Activated T-helper 1 cell treated with Interleukin-2 at 50 U/mL for 16 hours (primary cell): ENCODE results near the gene GPR3.
"Not testable (repeated sequence)": the region's sequence is repeated elsewhere in the genome, so short reads cannot be mapped to it uniquely, and the experiment has no call there.

Experiments
- DNase-seq: peaks from one replicate; pipeline ENCODE4 v3.0.0-alpha.2; 2020; ENCODE audit warnings: low read depth

The GPR3 gene

DNA sequence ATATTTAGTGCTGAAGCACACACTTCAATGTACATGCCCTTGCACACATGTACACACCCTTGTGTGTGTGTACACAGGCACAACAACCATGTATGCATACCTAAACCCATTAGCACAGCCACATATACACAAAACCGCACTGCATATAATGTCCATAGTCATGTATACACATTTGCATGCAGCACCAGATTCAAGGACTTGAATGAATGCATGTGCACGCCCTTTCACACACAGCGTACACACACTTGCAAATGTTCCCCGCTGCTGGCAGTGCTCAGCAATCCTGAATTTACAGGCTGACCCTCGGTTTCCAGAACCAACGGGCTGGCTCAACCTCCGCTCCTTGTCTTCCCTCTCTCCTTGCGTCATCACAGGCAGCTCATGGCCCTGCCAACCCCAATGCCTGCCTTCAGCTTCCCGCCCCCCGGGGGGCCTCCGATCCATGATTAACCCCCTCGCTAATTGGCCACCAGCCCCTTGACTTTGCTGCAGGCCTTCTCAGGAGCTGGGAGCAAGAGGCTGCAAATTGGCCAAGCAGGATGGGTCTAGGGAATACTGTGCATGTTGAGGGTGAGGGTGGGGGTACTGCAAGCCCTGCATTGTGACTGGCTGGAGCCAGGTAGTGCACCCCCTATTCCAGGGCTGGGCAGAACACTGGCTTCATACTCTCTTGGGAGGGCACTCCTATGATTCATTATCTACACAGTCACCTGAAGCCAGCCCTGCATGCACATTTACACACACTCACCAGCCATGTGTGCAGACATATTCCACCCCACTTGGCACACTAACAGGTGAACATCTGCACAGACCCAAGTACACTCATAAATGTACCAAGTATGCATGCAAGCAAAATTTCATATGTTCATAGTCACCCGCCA is 7.9 kb downstream of the GPR3 start:
- no peak for DNase-seq

DNA sequence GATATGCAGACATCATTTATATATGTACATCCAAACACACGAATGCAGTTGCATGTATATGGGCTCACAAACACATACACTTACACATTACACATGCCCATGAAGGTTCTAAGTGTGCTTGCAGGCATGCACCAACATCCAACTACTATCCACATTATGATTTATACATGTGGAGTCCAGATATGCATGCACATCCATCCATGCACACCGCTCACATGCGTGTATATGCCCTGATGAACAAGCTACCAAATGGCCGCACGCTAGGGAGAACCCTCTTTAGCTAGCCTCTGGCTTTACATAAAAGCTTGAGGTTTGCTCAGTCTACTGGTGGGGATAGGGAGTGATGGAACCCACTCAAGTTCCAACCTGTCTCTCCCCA is 8.5 kb downstream of the GPR3 start:
- DNase-seq: no peak

DNA sequence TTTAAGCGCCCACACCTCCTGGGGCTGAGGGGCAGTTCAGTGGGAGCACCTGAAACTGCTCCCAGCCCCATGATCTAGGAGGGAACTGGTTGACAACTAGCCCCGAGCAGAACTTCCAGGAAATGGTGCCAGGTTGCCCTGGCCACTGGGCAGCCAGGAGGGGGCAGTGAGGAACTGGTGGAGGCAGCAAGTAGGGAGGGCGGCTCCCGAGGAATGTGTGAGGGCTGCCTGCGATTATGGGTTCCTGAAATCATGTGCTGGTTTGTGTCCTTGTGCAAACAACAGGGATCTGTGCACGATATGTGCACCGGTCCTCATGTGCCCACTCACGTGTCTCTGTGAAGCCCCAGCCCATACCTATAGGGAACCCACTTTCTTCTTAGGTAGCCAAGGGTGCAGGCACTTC is 9.9 kb downstream of the GPR3 start:
- no peak for DNase-seq

DNA sequence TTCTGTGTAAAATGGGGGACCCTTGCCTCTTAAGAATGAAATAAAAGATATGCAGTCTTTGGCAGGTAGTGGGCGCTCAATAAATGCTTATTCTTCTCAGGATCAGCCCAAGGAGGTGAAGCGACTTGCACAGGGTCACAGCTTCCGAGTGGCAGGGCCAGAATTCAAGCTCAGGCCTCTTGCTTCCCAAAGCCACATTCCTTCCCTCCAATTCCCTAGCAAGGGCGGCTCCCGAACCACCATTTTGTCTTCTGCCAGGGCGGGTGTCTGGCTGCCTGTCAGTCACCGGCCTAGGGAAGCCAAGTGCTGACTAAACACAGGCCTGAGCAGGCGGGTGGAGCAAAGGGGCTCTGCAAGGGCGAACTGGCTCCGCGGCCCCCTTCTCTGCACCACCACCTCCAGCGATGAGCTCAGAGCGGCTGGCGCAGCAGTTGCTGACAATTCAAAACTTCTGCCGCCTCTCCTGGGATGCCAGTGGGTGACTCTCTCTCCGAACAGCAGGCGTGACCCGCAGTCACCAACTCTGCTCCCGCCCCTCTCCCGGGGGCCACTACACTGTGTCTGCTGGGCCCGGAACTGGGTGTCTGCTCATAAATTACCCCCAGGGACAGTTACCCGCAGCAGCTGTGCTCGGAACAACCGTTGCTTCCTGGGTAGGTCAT is 10.8 kb downstream of the GPR3 start:
- no peak for DNase-seq

DNA sequence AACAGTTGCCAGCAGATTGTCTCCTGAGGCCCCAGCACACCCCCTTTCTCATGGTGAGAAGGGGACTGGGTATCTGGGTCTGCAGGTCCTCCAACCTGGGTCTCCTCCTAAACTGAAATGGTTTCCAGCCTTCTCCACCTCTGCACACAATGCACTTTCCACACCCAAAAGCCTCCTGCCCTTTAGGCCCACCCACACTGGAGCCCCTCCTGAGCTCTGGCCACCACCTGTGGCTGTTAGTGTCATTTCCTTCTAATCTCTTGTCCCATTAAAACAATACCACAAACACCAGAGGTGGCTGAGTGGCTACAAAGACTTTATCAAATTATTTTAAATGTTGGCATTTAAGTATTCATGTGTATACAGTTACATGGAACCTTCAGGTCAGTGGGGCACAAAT is 11.5 kb downstream of the GPR3 start:
- no peak for DNase-seq

DNA sequence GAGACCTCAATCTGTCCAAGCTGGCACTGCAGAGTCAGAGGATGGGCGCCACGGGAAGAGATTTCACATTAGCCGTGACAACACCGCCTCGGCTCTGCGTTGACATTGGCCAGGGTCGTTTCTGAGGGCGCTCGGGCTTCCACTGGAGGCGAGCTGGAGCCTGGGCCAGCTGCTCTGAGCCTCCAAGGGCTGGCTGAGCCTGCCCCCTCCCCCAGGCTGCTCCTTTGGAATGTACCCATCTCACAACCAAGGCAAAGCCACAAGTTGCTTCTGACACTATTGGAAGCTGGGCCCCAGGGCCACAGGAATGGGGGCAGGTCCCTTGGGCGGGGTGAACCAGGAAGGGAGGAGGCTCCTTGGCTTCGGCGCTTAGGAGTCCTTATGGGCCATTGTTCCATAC is 12.7 kb downstream of the GPR3 start:
- DNase-seq: no peak

DNA sequence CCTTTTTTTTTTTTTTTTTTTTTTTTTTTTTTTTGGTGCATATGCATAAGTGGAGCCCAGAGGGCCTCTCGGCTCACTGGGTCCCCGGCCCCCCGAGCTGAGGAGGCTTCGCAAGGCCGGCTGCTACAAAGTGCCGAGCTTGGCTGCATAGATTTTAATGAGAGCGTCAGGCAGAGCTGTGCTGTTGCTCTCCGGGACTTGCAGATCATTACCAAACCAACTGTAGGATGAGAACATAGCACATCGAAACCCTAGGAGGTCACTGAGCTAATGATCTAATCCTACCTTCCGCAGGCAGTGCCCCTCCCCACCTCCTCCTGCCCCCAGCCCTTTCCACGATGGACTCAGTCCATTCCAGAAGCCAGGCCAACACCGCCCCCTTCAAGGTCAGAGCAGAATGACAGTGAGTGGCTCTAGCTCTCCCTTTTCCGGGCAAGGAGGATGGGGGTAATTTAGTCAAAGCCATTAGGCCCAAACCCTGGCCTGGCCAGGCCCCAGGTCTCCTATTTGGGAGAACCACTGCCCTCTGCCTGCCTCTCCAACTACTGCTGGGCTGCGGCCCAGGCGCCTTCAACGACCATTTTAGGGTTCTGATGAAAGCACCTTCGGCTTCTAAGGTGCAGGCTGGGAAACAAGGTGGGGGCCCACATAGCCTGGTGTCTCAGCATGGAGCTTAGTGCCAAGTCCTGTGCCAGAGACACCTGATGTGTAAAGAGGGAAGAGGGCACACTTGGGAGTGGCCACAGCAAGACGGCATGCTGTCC is 13.4 kb downstream of the GPR3 start:
- not testable (repeated sequence) for DNase-seq

DNA sequence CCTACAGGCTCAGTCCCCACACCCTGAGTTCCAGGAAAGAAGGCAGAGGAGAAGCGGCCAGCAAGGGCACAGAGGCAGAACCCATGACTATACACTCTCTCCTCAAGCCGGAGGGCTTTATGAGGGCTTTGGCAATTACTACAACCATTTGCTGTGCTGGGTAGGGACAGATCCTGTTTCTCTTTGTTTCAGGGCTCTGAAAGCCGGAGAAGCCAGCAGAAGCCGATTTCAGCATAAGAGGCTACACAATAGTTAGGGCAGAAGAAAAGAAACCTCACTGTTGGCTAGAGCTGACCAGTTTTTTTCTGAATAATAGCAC is 13.9 kb downstream of the GPR3 start:
- DNase-seq: no peak

DNA sequence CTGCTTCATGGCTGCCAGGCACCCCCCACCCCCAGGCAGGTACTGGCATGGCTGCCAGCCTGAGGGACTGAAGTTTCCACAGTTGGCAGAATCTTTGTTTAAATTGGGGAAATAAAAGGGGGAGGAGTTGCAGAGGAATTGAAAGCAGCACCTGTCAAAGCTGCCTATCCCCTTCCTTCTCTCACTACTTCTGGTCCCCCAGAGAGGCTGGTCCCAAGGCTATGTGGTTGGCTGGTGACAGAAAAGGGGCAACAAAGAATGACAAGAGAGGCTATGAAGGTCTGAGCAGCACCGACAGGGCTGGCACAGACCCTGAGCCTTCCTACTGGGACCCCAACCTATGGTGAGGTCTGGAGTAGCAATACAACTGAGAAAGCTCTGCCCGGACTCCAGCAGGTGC is 14.4 kb downstream of the GPR3 start:
- not testable (repeated sequence) for DNase-seq

DNA sequence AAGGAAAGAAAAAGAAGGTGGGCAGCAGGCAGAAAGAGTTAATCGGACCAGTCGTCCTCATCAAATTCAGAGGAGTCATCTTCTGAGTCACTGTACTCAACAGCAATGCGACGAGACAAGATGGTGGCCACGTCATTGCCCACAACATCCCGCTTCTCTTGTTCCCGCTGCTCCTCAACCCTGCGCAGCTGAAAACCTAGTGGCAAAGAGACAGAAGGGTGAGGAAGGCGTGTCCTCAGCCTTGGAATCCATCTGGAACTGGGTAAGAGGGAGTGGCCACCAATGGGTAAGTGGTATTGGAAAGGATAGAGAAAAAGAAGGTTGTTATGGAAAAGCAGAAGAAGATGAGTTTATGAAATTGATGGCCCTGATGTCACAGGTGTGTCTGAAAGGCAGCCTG is 15.7 kb downstream of the GPR3 start:
- no peak for DNase-seq

DNA sequence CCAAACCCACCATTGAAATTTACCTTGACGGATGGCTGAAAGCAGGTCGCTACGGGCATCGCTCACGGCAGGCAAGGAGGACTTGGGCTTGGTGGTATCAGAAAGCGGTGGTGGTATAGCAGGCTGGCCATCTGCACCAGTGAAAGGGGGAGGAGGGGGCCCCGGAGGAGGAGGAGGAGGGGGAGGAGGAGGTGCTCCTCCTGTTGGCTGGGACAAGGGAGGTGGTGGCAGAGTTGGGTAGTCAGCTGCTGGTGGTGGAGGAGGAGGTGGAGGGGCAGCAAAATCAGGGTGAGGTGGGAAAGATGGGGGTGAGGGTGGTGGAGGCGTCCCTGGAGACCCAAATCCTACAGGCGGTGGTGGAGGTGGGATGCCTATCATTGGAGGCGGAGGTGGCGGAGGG is 17.2 kb downstream of the GPR3 start:
- DNase-seq: no peak

DNA sequence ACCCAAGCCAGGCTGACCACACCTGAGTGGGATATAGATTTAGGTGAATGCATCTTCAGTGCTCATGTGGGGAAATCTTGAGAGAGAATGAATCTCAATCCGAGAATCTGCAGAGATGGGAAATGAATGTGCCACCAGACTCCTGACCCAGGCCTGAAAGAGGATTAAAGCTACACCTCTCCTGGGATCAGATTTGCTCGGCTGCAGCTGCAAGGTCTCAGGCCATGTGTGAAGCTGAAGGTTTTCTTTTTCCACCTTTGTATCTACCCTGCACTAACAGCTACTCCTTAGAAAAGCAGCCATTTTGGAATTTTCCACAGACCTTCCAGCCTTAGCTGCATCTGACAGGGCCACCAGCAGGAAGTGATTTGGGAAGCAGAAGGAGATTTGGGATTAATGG is 18.3 kb downstream of the GPR3 start:
- DNase-seq: no peak

DNA sequence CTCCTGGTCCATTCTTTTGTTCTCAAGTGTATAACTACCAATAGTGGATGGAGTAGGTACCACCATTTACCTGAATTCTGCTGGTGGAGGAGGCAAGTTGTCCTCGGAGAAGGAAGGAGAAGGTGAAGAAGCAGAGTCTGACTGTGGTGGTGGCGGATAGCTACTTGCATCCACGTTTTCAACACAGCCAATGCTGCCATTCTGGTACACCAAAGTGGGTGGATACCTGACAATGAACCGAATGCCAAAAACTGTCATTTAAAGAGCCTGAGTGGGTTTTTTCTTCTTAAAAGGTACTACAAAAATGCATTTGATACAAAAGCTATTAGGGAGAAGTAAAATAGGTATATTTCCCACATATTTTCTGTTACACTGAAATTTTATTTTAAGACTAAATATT is 20.1 kb downstream of the GPR3 start:
- DNase-seq: no peak

DNA sequence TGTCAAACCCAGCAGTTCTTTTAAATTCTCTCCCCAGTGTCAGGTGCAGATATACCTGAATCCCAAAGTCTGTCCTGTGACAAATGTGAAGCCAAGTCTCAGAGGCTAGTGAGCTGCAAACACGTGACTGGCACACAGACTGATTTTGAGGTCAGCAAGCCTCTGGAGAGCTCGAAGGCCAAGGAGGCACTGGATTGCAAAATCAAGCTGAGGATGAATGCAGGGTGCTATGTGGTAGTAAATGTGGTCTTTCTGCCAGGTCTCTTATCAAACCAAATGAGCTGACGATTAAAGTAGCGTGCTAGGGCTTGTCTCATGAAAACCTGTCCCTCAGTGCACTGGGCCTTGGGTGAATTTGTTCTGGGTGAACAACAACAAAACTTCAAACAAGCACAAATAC is 20.6 kb downstream of the GPR3 start:
- no peak for DNase-seq

DNA sequence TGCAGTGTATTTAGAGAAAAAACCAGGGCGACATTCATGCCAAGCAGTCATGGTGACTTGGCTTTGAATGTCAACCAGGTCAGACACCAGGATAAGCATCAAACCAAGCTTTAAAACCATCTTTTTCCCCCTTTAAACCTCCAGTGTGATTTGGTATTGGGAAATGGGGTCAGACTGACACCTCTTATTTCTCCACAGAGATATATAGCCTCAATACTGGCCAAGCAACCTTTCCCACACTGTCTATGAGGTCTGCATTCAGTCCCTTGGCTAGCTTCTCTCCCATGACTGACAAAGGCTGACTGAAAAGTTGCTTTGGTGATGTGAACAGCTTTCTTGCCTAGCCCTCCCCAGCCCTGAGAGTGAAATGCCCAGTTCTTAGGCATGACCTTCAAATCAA is 21.7 kb downstream of the GPR3 start:
- no peak for DNase-seq

DNA sequence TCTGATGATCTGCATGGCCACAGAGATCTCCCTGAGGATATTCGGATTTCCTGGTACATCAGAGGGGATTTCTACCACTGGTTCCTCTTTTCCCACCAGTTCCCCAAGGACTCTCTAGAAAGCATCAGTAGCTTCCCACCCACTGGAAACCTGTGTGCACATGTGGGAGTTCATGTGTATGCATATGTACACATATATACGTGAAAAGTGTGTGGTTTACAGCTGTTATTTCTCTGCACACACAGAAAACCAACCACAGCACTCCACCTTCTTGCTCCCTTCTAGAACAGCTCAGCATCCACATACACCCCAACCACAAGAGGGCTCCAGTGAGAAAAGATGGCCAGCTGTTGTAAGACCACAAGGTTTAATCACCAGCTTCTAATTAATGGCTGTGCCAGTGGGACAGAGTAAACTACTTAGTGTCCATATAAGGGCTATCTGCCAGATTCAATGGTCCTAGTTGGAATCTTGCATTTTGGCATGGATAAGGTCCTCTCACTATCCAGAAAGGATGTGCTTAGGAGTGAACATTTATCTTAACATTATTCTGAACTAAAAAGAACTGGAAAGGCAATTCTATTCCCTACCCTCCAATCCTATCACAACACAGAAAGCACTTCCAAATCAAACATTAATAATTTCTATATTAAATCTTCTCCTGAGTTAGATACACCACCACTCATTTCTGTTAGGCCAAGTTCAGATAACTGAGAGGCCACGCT is 24.1 kb downstream of the GPR3 start:
- DNase-seq: no peak

DNA sequence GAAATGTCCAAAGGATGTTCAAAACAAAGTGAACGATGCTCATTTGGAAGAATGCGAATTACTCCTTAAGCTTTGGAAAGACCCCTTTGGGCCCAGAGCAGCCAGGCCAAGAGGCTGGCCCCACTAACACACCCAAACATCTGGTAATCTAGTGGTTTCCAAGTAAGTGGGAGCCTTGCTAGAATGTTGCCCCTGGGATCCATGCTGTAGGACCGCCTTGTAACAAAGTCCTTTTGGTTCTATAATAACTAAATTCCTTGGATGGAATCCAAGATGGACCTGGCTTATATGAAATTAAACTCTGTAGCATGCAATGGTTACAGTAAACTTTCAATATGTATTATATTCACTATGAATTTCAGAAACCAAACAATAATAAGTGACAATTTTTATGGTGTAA is 25.3 kb downstream of the GPR3 start:
- DNase-seq: no peak

DNA sequence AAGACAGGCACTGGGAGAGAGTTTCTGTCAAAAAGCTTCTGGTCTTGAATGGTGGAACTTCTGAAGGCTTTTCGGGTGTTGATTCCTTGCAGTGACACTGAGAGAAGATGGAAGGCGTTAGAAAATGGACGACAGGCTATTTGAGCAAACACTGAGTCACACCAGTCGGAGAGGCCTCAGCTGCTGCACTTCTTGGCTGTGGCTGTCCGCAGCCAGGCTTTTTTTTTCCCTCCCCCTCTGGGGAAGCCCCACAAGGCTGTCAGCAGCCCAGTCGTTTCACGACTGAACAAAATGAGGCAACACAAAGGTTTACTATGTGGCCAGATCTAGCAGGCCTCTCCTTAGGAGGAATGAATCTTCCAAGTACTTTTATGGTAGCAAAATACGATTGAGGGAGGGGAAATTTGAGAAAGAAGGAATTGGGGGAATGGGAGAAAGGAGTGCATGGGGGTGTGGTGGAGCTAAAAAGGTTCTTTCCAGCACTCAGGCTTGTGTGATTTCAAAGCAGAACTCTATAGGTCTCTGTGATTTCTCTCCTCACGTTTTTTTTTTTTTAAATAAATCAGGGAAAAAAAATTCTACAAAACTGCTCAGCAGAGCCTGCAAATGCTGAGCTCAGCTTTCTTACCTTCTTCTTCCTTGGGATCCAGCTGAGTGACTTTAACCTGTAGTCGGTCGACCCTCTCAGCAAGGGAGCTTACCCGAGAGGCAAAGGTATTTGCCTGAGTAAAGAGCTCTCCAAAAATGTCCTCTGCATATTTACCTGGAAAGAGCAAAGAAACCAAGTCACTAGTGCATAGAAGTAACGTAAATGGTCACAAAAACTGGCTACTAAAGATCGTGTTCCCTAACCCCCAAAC is 26.1 kb downstream of the GPR3 start:
- no peak for DNase-seq

DNA sequence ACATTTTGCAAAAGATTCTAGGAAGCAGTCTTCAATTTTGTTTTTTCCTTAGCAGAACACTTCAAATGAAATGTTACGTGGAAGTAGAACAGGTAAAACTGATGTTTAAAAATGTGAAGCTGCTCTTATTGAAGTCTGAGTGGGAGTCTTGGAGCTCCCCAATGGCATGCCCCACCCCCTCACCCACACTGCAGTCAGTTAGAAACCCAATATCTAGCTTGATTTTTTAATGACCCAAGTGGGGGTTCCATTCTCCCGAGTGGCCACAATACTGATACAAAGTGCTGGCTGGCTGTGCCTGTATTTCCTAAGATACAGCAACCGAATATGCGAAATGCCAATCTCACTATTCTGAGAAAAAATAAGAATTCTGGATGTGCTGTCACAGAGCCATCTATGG is 31.3 kb downstream of the GPR3 start:
- DNase-seq: no peak

DNA sequence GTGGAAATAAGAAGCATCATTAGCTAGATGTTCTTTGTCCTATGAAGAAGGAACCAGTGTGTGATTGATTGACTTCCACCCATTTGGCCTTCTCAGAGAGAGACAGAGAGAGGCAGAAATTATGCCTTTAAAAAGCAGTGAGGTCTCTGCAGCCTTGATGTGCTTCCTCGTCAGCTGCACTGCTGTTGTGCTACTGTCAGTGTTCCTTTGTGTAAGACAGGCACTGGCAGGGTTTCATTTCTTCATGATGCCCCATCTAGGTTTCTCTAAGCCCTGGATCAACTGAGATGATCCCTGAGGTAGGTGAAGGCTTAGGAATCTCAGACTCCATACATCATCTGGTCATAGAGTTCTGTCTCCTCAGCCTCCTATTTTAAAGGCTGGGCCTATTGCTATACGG is 34.9 kb downstream of the GPR3 start:
- no peak for DNase-seq

DNA sequence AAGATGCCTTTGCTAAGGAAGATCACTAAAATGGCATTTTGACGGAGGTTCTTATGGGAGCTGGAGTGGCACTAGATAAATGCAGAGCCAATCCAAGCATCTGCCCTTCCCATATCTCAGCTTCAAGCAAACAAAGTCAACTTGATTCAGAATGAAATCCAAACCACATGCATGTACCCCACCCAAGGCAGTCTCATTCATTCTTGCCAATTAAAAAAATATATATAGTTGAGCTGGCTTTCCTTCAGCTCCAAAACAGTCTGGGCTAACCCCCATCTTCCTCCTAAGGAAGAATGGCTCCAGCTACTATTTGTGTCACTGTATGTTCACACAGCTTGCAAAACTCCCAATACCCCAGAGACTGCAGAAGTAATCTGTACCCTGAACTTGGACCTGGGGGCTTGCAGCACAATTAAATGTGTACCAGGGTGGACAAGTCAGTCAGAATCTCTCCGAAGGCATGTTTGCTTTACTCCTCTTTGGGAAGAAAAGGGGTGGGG is 35.4 kb downstream of the GPR3 start:
- DNase-seq: no peak
